ENCODE data around the gene RAPGEF2. TPM values are rescaled to one million over a fixed set of nuclear protein-coding genes. Genes with fewer than 3 reads are reported as not detected.
A peak's percentile ranks its signal among the peaks of the same experiment; 100 is the strongest.

Gene RAPGEF2
- polyA plus RNA-seq, 1 donor from 2014 or later, result 0.44 TPM

GRCh38 chr4:159281771-159282170 is 178.9 kb downstream of the RAPGEF2 start:
- peaks cover 0 to 2% (median 0%) of the 10 kb centered on the region in 3 donors for H3K4me1 Mint-ChIP-seq
- H3K27me3 Mint-ChIP-seq, result no peaks in the 10 kb centered on the region
- H3K9me3 Mint-ChIP-seq, result peaks cover 0 to 2% (median 1%) of the 10 kb centered on the region in 3 donors
- H3K4me3 Mint-ChIP-seq, result no peak overlapping the region
- no peak overlapping the region for H3K27ac Mint-ChIP-seq
- H3K36me3 Mint-ChIP-seq, result peaks cover 6% of the 10 kb centered on the region

GRCh38 chr4:159282329-159282728 is 179.4 kb downstream of the RAPGEF2 start:
- peaks cover 6% of the 10 kb centered on the region for H3K36me3 Mint-ChIP-seq

GRCh38 chr4:159282944-159283343 is 180.1 kb downstream of the RAPGEF2 start:
- Mint-ChIP-seq H3K27me3 (no peaks in the 10 kb centered on the region), H3K4me3 (no peak overlapping the region), H3K9me3 (peaks cover 0 to 2% (median 0%) of the 10 kb centered on the region in 3 donors), H3K4me1 (peaks cover 0 to 2% (median 0%) of the 10 kb centered on the region in 3 donors), H3K27ac (no peak overlapping the region), H3K36me3 (peaks cover 4% of the 10 kb centered on the region)

More at GRCh38 chr4:159282329-159282728, 179.4 kb downstream of the RAPGEF2 start:
- peaks cover 0 to 2% (median 1%) of the 10 kb centered on the region in 3 donors for H3K9me3 Mint-ChIP-seq
- no peaks in the 10 kb centered on the region for H3K27me3 Mint-ChIP-seq
- no peak overlapping the region for H3K27ac Mint-ChIP-seq
- H3K4me3 Mint-ChIP-seq, result no peak overlapping the region
- peaks cover 0 to 2% (median 0%) of the 10 kb centered on the region in 3 donors for H3K4me1 Mint-ChIP-seq

- Mint-ChIP-seq H3K4me1 (peaks cover 0 to 2% (median 0%) of the 10 kb centered on the region in 3 donors), H3K36me3 (peaks cover 5% of the 10 kb centered on the region), H3K9me3 (peaks cover 0 to 2% (median 0%) of the 10 kb centered on the region in 3 donors), H3K4me3 (no peak overlapping the region), H3K27ac (no peak overlapping the region), H3K27me3 (no peaks in the 10 kb centered on the region)
Measured at GRCh38 chr4:159283696-159284095, 180.8 kb downstream of the RAPGEF2 start.

- H3K27me3 Mint-ChIP-seq, result no peaks in the 10 kb centered on the region
- H3K4me3 Mint-ChIP-seq, result no peak overlapping the region
- peaks cover 5% of the 10 kb centered on the region for H3K36me3 Mint-ChIP-seq
- no peak overlapping the region for H3K27ac Mint-ChIP-seq
- peaks cover 0 to 4% (median 0%) of the 10 kb centered on the region in 3 donors for H3K4me1 Mint-ChIP-seq
- peaks cover 0 to 2% (median 0%) of the 10 kb centered on the region in 3 donors for H3K9me3 Mint-ChIP-seq
Measured at GRCh38 chr4:159284113-159284512, 181.2 kb downstream of the RAPGEF2 start.

- no peak overlapping the region for H3K4me3 Mint-ChIP-seq
- peaks cover 7% of the 10 kb centered on the region for H3K36me3 Mint-ChIP-seq
- no peaks in the 10 kb centered on the region for H3K27me3 Mint-ChIP-seq
- H3K9me3 Mint-ChIP-seq, result peaks cover 0 to 2% (median 0%) of the 10 kb centered on the region in 3 donors
- no peak overlapping the region for H3K27ac Mint-ChIP-seq
- peaks cover 0 to 6% (median 4%) of the 10 kb centered on the region in 3 donors for H3K4me1 Mint-ChIP-seq
Measured at GRCh38 chr4:159284733-159285132, 181.9 kb downstream of the RAPGEF2 start.

GRCh38 chr4:159287767-159288166 is 184.9 kb downstream of the RAPGEF2 start:
- Mint-ChIP-seq H3K4me1 (peaks cover 0 to 7% (median 4%) of the 10 kb centered on the region in 3 donors), H3K4me3 (no peak overlapping the region), H3K36me3 (peaks cover 6% of the 10 kb centered on the region), H3K9me3 (peaks cover 0 to 2% (median 0%) of the 10 kb centered on the region in 3 donors), H3K27ac (no peak overlapping the region), H3K27me3 (no peaks in the 10 kb centered on the region)

GRCh38 chr4:159289682-159290081 is 186.8 kb downstream of the RAPGEF2 start:
- no peaks in the 10 kb centered on the region for H3K27me3 Mint-ChIP-seq
- H3K9me3 Mint-ChIP-seq, result peaks cover 0 to 2% (median 0%) of the 10 kb centered on the region in 3 donors
- peaks cover 0 to 7% (median 5%) of the 10 kb centered on the region in 3 donors for H3K4me1 Mint-ChIP-seq
- H3K36me3 Mint-ChIP-seq, result peaks cover 5% of the 10 kb centered on the region
- peak overlapping the region in 1 of 4 donors; percentile 54 for H3K4me3 Mint-ChIP-seq
- H3K27ac Mint-ChIP-seq, result no peak overlapping the region

- Mint-ChIP-seq H3K27ac (peak overlapping the region in 1 of 3 donors; percentile 27), H3K4me1 (peaks cover 0 to 7% (median 5%) of the 10 kb centered on the region in 3 donors), H3K4me3 (no peak overlapping the region), H3K9me3 (peaks cover 0 to 2% (median 0%) of the 10 kb centered on the region in 3 donors), H3K36me3 (peaks cover 3% of the 10 kb centered on the region), H3K27me3 (no peaks in the 10 kb centered on the region)
Measured at GRCh38 chr4:159290321-159291030, 187.6 kb downstream of the RAPGEF2 start.

GRCh38 chr4:159291176-159291575 is 188.3 kb downstream of the RAPGEF2 start:
- Mint-ChIP-seq H3K4me1 (peaks cover 0 to 7% (median 5%) of the 10 kb centered on the region in 3 donors), H3K4me3 (no peak overlapping the region), H3K9me3 (peaks cover 0 to under 1% (median 0%) of the 10 kb centered on the region in 3 donors), H3K27ac (no peak overlapping the region), H3K36me3 (peaks cover 3% of the 10 kb centered on the region), H3K27me3 (no peaks in the 10 kb centered on the region)

GRCh38 chr4:159292137-159292896 is 189.4 kb downstream of the RAPGEF2 start:
- Mint-ChIP-seq H3K27me3 (no peaks in the 10 kb centered on the region), H3K4me1 (peaks cover 0 to 7% (median 5%) of the 10 kb centered on the region in 3 donors), H3K9me3 (no peaks in the 10 kb centered on the region), H3K4me3 (no peak overlapping the region), H3K36me3 (peaks cover 3% of the 10 kb centered on the region), H3K27ac (no peak overlapping the region)

GRCh38 chr4:159293811-159294515 is 191.1 kb downstream of the RAPGEF2 start:
- peaks cover 1 to 7% (median 4%) of the 10 kb centered on the region in 3 donors for H3K4me1 Mint-ChIP-seq
- no peaks in the 10 kb centered on the region for H3K9me3 Mint-ChIP-seq
- no peaks in the 10 kb centered on the region for H3K27me3 Mint-ChIP-seq
- no peak overlapping the region for H3K27ac Mint-ChIP-seq
- H3K4me3 Mint-ChIP-seq, result no peak overlapping the region
- H3K36me3 Mint-ChIP-seq, result peaks cover 2% of the 10 kb centered on the region

GRCh38 chr4:159296061-159296460 is 193.2 kb downstream of the RAPGEF2 start:
- Mint-ChIP-seq H3K9me3 (no peaks in the 10 kb centered on the region), H3K27ac (no peak overlapping the region), H3K4me3 (no peak overlapping the region), H3K36me3 (no peaks in the 10 kb centered on the region), H3K4me1 (peaks cover 0 to 4% (median 1%) of the 10 kb centered on the region in 3 donors), H3K27me3 (no peaks in the 10 kb centered on the region)

GRCh38 chr4:159297091-159297490 is 194.2 kb downstream of the RAPGEF2 start:
- Mint-ChIP-seq H3K9me3 (no peaks in the 10 kb centered on the region), H3K27ac (peak overlapping the region in 1 of 3 donors; percentile 50), H3K4me3 (no peak overlapping the region)

More at GRCh38 chr4:159297091-159297490, 194.2 kb downstream of the RAPGEF2 start:
- no peaks in the 10 kb centered on the region for H3K36me3 Mint-ChIP-seq
- peaks cover 0 to 4% (median 1%) of the 10 kb centered on the region in 3 donors for H3K4me1 Mint-ChIP-seq
- H3K27me3 Mint-ChIP-seq, result no peaks in the 10 kb centered on the region

Measured in IgD-negative memory B cell (primary cell).